Thoracic aorta (tissue), 2 donors: Measurements from ENCODE around the gene ITGB7. TPM values are rescaled to one million over a fixed set of nuclear protein-coding genes. Genes with fewer than 3 reads are reported as not detected.

ENCODE experiments used
- ATAC-seq: fragments of 150-250 bp; one replicate; pipeline ENCODE4 v1.8.0; 2017; ENCODE audit warnings: low read depth; ENCODE audit not compliant: insufficient number of reproducible peaks, low FRiP score
- DNase-seq: peaks from one replicate; pipeline ENCODE4 v3.0.0-alpha.2; 2020; ENCODE audit warnings: low spot score
- H3K27ac ChIP-seq, 2 donors: fragments of 200-600 bp; sonication (generic); 1 replicate in 1 of 2; 2 replicates in 1 of 2; pipeline ENCODE4 v1.5.1; 2016; ENCODE audit warnings: mild to moderate bottlenecking in 2 of 2, moderate library complexity in 2 of 2
- H3K27me3 ChIP-seq: fragments of 200-600 bp; sonication (generic); replicated peaks from 2 replicates; pipeline ENCODE4 v1.6.0; 2016; ENCODE audit warnings: mild to moderate bottlenecking; ENCODE audit not compliant: insufficient read depth
- H3K36me3 ChIP-seq: fragments of 200-600 bp; sonication (generic); one replicate; pipeline ENCODE4 v1.5.1; 2016
- H3K4me1 ChIP-seq, 2 donors: fragments of 200-600 bp; sonication (generic); 1 replicate in 1 of 2; 2 replicates in 1 of 2; pipeline versions ENCODE4 v1.5.1 to v1.6.0; 2016; ENCODE audit warnings: low read depth in 2 of 2, mild to moderate bottlenecking in 1 of 2; ENCODE audit not compliant: control insufficient read depth in 1 of 2
- H3K4me3 ChIP-seq: fragments of 200-600 bp; sonication (generic); 2 replicates; pipeline ENCODE4 v1.5.1; 2016; ENCODE audit warnings: mild to moderate bottlenecking
- H3K9me3 ChIP-seq: fragments of 200-600 bp; sonication (generic); 2 replicates; pipeline ENCODE4 v1.5.1; 2016
- total RNA-seq, 2 donors: library from RNA; depleted of rRNA; stranded (reverse); fragments of >200 nt; gene quantifications; one replicate each; pipeline versions ENCODE4 v1.1.0 to v1.2.3, GENCODE V29; 2016
- TF ChIP-seq, protein P1 (sequence below): fragments of 200-600 bp; sonication (generic); IDR thresholded peaks from one replicate; pipeline ENCODE4 v1.5.1; 2019; ENCODE audit warnings: antibody characterized with exemption

Gene ITGB7
- total RNA-seq, 2 donors from 2014 or later: 2.1 to 8.3 TPM

DNA sequence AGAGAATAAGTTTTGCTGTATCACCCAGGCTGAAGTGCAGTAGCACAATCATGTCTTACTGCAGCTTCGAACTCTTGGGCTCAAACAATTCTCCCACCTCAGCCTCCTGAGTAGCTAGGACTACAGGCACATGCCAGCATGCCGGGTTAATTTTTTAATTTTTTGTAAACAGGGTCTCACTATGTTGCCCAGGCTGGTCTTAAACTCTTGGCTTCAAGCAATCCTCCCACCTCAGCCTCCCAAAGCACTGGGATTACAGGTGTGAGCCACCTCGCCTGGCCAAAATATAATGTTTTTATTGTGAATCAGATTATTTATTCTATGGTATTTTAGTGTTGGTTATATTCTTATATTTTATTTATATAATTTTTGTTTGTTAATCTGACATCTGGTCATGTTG lies 30.3 kb downstream of the ITGB7 start:
- H3K4me3 ChIP-seq: no peak overlapping the region
- no peak for ATAC-seq
- H3K9me3 ChIP-seq: no peaks in the 10 kb centered on the region
- peaks cover 10 to 19% of the 10 kb centered on the region in 2 donors for H3K4me1 ChIP-seq
- H3K27ac ChIP-seq: no peak overlapping the region
- TF ChIP-seq, protein P1, sequence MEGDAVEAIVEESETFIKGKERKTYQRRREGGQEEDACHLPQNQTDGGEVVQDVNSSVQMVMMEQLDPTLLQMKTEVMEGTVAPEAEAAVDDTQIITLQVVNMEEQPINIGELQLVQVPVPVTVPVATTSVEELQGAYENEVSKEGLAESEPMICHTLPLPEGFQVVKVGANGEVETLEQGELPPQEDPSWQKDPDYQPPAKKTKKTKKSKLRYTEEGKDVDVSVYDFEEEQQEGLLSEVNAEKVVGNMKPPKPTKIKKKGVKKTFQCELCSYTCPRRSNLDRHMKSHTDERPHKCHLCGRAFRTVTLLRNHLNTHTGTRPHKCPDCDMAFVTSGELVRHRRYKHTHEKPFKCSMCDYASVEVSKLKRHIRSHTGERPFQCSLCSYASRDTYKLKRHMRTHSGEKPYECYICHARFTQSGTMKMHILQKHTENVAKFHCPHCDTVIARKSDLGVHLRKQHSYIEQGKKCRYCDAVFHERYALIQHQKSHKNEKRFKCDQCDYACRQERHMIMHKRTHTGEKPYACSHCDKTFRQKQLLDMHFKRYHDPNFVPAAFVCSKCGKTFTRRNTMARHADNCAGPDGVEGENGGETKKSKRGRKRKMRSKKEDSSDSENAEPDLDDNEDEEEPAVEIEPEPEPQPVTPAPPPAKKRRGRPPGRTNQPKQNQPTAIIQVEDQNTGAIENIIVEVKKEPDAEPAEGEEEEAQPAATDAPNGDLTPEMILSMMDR: no peak
- H3K27me3 ChIP-seq: no peaks in the 10 kb centered on the region
- peaks cover 8% of the 10 kb centered on the region for H3K36me3 ChIP-seq
- DNase-seq: no peak

GRCh38 chr12:53174881-53175491 lies 32.1 kb downstream of the ITGB7 start:
- peaks cover 6 to 12% of the 10 kb centered on the region in 2 donors for H3K4me1 ChIP-seq
- ATAC-seq: no peak
- TF ChIP-seq, protein P1: no peak

GRCh38 chr12:53173085-53173715 lies 33.9 kb downstream of the ITGB7 start:
- no peak for DNase-seq
- no peaks in the 10 kb centered on the region for H3K27me3 ChIP-seq
- TF ChIP-seq, protein P1: no peak
- no peaks in the 10 kb centered on the region for H3K9me3 ChIP-seq
- no peak overlapping the region for H3K4me3 ChIP-seq
- no peaks in the 10 kb centered on the region for H3K4me1 ChIP-seq
- H3K36me3 ChIP-seq: peaks cover 21% of the 10 kb centered on the region
- no peak for ATAC-seq
- no peak overlapping the region for H3K27ac ChIP-seq

More at GRCh38 chr12:53174881-53175491, 32.1 kb downstream of the ITGB7 start:
- no peaks in the 10 kb centered on the region for H3K9me3 ChIP-seq
- H3K27ac ChIP-seq: no peak overlapping the region
- no peaks in the 10 kb centered on the region for H3K27me3 ChIP-seq
- H3K36me3 ChIP-seq: peaks cover 17% of the 10 kb centered on the region
- DNase-seq: no peak
- no peak overlapping the region for H3K4me3 ChIP-seq

- H3K4me1 ChIP-seq: no peaks in the 10 kb centered on the region
- no peak overlapping the region for H3K27ac ChIP-seq
- DNase-seq (no peak), ATAC-seq (no peak)
- no peaks in the 10 kb centered on the region for H3K9me3 ChIP-seq
- TF ChIP-seq, protein P1: no peak
- H3K36me3 ChIP-seq: peaks cover 26% of the 10 kb centered on the region
- no peak overlapping the region for H3K4me3 ChIP-seq
- H3K27me3 ChIP-seq: no peaks in the 10 kb centered on the region
Measured at GRCh38 chr12:53172352-53172751, 34.7 kb downstream of the ITGB7 start.

DNA sequence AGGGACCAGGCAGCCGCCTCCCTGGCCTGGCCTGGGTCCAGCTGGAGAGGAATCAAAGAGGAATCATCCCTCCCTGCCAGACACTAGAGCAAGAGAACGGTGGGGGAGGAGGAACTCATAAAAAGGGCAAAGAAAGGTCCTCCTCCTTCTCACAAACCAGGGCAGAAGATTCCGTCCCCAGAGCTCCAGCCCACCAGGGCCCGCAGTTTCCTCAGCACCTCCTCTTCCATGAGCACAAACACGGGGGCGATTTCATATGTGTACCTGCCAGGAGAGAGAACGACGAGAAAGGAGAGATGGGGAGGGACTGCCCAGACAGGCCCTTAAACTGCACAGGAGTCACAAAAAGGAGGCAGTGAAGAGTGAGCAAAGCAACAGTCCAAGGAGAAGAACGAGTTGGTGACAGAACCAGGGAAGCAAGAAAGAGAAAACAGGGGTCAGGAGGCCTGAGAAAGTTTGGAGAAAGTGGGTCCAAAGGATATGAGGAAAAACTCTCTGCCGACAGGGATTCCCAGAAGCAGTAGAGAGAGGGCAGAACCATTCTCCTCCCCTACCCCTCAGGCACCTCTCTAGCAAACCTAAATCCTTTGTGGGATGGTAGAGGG lies 35.2 kb downstream of the ITGB7 start:
- TF ChIP-seq, protein P1: no peak
- Histone ChIP-seq H3K27me3 (no peaks in the 10 kb centered on the region), H3K9me3 (no peaks in the 10 kb centered on the region), H3K4me1 (no peaks in the 10 kb centered on the region), H3K4me3 (no peak overlapping the region), H3K27ac (no peak overlapping the region), H3K36me3 (peaks cover 26% of the 10 kb centered on the region)
- DNase-seq: no peak
- no peak for ATAC-seq
